Stimulated activated CD8-positive, alpha-beta memory T cell treated with anti-CD3 and anti-CD28 coated beads, Interleukin-4, amount 100 ng/mL, for 48 hours (primary cell): ENCODE measurements around the gene ADGRE3.
"Not testable (repeated sequence)": the region's sequence is repeated elsewhere in the genome, so short reads cannot be mapped to it uniquely, and the experiment has no call there.

Experiments
- DNase-seq: peaks from one replicate; pipeline ENCODE4 v3.0.0-alpha.2; 2020

Gene ADGRE3

DNA sequence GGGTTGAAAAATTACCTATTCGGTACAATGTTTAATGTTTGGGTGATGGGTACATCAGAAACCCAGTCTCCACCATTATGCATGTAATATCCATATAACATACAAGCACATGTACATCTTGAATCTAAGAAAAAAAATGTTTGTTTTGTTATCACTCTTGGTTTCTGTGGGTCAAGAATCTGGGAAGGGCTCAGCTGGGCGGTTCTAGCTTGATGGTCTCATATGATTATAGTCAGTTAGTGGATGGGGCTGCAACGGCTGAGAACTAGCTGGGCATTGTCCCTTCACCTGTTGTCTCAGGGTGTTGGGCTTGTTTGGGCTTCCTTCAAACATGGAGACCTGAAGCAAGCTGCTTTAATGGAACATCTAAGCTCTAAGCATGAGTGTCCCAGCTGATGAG lies 4.7 kb downstream of the ADGRE3 start:
- no peak for DNase-seq

DNA sequence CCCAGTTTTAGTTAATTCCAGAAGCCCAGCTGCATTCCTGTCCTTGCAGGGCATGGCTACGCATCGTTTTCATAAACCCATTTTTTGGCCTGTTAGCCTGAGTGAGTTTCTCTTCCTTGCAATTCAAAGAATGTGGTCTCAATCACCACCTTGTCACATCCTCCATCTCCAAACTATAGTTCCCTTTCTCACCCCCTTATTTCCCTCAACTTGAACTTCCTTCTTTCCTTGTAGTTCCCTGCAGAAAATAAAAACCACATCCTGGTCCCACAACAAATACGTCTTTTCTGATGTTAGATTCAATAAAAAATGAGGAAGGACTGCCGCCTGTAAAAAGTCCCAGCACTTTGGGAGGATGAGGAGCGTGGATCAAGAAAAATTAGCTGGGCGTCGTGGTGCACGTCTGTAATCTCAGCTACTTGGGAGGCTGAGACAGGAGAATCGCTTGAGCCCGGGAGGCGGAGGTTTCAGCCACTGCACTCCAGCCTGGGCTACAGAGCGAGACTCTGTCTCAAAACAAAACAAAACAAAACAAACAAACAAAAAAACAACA lies 13.2 kb downstream of the ADGRE3 start:
- no peak for DNase-seq

DNA sequence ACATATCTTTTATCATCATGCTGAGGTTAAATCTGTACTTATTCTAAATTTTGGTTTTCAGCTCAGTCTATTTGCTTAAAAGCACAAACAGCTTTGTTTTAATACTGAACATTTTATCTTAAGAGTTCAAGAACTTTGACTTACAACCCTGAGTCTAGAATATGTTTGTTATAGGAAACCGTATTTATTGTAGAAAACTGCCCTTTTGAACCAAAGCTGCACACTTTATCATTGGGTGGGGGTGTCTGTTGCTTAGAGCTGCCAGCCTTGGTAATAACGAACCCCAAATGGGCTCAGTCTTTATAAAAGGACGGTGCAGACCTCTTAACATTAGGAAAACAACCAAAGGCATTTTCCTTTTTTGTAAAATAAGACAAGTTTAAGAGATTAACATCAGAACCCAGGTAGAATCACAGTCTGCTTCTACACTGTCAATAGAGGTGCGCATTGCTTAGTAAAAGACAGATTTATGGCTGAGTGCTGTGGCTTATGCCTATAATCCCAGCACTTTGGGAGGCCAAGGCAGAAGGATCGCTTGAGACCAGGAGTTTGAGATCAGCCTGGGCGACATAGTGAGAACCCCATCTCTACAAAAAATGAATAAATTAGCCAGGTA lies 14.7 kb downstream of the ADGRE3 start:
- no peak for DNase-seq

DNA sequence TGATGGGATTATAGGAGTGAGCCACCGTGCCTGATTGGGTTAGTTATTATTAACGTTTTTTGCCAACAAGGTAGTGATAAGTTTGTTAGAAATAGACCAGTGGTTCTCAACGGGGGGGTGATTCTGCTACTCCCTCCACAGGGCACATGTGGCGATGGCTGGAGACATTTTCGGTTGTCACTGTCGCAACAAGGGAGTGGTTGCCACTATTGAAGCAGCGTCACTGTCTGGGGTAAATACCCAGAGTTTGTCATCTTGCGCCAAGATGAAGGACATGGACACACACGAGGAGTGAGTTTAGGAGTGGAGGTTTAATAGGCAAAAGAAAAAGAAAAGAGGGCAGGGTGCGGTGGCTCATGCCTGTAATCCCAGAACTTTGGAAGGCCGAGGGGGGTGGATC lies 18.9 kb downstream of the ADGRE3 start:
- DNase-seq: no peak

DNA sequence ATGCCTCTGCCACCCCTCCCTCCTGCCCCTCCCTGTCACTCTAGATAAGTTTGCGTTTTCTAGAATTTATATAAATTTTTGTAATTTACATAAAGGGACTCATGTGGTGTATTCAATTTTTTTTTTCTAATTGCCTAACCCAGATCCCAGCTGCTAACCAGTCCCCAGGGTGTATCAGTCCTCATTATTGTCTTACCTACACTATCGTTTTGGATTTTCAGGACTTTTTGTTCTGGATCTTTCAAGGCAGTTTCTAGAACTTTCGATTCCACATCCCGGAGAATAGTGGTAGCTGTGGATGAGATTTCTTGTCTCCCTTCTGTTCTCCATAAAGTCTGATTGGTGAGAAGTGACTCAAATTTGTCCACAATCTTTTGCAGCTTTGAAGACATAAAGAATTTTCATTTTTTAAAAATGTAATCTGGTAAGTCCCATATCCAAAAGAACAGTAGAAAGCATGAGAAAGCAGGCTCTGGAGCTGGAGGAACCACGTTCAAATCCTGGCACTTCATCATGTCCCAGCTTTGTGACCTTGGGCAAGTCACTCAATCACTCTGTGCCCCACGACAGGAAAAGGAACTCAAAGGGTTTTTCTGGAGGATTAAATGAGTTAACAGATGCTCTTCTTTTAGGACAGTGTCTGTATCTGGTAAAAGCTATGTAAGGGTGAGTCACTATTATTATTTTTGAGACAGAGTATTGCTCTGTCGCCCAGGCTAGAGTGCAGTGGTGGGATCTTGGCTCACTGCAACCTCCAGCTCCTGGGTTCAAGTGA lies 19.7 kb downstream of the ADGRE3 start:
- DNase-seq: no peak

DNA sequence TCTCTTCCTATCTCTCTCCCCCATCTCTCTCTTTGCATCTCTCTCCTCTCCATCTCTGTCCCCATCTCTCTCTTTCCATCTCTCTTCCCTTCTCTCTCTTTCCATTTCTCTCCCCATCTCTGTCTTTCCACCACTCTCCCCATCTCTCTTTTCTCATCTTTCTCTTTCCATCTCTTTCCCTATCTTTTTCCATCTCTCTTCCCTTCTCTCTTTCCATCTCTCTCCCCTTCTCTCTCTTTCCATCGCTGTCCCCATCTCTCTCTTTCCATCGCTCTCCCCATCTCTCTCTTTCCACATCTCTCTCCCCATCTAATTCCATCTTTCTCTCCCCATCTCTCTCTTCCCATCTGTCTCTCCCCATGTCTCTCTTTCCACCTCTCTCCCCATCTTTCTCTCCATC lies 24.5 kb downstream of the ADGRE3 start:
- DNase-seq: no peak

DNA sequence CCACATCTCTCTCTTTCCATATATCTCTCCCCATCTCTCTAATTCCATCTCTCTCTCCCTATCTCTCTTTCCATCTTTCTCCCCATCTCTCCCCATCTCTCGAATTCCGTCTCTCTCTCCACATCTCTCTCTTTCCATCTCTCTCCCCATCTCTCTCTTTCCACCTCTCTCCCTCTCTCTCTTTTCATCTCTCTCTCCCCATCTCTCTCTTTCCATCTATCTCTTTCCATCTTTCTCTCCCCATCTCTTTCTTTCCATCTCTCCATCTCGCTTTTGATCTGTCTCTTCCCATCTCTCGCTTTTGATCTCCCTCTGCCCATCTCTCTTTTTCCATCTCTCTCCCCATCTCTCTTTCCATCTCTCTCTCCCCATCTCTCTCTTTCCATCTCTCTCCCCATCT lies 25.6 kb downstream of the ADGRE3 start:
- DNase-seq: no peak

DNA sequence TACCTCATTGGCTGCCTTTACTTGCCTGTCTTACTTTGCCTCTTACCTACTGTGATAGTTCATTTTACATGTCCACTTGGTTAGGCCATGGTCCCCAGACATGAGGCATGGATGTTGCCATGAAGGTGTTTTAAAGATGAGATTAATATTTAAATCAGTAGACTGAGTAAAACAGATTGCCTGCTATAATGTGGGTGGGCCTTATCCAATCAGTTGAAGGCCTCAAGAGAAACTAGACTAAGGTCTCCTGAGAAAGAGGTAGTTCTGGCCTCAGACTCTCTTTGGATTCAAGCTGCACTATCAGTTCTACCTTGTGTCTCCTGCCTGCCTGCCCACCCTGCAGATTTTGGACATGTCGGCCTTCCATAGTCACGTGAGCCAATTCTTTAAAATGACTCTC lies 26.1 kb downstream of the ADGRE3 start:
- DNase-seq: no peak

DNA sequence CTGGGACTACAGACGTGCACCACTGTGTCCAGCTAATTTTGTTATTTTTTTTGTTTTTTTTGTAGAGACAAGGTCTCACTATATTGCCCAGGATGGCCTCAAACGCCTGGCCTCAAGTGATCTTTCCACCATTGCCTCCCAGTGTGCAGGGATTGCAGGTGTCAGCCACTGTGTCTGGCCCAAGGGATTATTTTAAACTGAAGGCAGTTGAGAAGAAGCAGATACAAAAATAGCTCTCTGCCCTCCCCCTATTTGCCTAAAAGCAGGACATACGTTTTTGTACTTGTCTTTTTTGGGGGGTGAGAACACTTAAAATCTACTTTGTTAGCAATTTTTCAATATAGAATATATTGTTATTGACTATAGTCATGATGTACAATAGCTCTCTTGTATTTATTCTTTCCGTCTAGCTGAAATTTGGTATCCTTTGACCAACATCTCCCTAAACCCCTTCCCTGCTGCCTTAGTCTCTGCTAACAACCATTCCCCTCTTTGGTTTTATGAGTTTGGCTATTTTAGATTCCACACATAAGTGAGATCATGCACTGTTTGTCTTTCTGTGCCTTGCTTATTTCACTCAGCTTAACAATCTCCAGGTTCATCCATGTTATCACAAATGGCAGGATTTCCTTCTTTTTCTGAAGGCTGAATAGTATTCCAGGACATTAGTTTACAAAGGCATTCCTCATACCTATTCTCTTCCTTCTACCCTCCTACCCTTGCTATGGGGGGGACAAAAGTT lies 34.9 kb downstream of the ADGRE3 start:
- no peak for DNase-seq

DNA sequence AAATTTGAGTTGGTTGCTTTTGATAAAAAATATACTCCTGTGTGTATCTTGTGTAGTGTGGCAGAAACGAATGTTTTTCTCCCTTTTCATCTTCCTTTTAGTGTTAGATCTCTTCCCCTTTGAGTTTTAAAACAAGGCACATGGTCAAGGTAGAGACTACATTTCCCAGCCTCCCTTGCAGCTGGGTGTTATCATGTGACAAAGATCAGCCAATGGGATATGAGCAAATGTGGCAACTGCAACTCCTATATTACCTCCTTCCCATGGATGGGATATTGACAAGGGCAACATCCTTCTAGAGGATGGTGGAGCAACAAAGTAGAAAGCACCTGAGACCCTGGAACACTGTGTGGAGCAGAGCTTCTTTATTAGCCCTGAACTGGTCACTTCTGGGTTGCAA lies 42.4 kb downstream of the ADGRE3 start:
- peak; percentile 25 for DNase-seq

DNA sequence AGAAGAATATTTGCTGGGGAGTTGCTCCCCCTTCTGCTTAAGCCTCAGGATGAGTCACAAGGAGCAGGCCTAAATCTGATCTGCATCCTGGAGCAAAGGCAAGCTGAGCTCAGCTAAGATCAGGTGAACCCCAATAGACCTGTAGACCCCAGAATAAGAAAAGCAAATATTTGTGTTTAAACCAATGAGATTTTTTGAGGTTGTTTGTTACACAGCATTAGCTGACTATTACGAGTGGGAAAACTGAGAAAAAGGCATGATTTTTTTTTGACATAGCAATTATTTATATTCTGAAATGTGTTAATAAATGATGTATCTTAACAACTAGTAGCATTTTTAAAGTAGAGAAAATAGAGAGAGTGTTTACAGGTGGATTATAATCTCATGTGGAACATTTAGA lies 45.1 kb downstream of the ADGRE3 start:
- no peak for DNase-seq

DNA sequence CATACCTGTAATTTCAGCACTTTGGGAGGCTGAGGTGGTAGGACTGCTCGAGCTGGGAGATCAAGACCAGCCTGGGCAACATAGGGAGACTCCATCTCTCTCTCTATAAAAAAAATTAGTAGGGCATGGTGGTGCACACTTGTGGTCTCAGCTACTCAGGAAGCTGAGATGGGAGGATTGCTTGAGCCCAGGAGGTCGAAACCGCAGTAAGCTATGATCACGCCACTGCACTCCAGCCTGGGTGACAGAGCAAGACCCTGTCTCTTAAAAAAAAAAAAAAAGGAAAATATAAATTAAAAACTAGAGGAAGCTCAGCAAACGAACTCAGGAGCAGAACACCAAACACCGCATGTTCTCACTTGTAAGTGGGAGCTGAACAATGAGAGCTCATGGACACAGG lies 50.2 kb downstream of the ADGRE3 start:
- DNase-seq: not testable (repeated sequence)

DNA sequence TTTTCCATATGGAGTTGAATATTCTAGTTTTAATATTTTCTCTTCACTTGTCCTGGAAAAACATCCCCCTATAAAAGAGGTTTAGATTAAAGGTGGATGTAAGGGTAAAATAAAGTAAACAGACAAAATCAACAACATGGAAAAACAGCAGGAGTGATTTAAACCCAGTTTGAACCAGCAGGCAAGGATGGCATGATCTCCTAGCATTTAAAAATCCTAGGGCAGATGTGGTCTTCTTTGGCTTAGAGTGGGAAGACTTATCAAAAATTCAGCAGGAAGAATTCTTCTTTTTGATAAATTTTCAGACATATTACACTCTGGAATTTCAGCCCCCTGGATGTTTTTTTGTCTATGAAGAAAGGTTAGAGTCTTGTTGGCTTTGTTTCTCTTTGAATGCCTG lies 55.2 kb downstream of the ADGRE3 start:
- DNase-seq: no peak

DNA sequence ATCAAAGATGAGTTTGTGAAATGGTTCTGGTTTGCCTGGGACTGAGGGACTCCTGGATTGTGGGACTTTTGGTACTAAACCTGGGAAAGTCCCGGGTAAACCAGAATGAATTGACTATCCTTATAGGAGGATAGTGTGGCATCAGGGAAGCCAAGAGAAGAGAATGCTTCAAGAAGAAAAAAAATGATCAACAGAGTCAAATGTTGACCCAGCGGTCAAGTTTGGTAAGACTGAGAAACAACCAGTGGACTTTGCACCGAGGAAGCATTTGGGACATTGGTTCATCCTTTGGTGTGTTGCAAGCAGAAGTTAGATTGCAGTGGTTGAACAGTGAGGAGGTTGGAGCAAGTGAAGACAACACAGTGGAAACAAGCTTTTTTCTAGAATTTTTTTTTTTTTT lies 58.2 kb downstream of the ADGRE3 start:
- no peak for DNase-seq

DNA sequence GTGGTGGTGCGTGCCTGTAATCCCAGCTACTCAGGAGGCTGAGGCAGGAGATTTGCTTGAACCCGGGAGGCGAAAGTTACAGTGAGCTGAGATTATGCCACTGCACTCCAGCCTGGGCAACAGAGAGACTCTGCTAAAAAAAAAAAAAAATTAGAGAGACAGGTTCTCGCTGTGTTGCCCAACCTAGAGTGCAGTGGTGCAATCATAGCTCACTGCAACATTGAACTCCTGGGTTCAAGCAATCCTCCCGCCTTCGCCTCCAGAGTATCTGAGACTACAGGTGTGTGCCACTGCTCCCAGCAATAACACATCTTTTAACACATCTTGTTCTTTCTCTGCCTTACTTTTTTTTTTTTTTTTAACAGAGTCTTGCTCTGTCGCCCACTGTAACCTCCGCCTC lies 59.0 kb downstream of the ADGRE3 start:
- no peak for DNase-seq

DNA sequence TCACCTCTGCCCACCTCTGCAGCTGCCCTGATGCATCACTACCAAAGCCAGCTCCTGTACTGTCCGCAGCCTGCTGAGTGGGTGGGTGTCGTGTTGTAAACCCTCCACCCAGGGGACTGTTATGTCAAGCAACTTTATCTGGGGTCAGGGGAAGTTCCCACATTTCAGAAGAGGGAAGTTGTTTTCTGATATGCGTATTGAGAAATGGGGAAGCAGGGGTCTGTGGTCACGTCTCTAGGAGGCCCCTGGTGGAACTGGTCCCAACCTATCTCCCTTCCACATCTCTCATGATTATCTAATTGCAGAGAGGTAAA lies 60.6 kb downstream of the ADGRE3 start:
- no peak for DNase-seq

DNA sequence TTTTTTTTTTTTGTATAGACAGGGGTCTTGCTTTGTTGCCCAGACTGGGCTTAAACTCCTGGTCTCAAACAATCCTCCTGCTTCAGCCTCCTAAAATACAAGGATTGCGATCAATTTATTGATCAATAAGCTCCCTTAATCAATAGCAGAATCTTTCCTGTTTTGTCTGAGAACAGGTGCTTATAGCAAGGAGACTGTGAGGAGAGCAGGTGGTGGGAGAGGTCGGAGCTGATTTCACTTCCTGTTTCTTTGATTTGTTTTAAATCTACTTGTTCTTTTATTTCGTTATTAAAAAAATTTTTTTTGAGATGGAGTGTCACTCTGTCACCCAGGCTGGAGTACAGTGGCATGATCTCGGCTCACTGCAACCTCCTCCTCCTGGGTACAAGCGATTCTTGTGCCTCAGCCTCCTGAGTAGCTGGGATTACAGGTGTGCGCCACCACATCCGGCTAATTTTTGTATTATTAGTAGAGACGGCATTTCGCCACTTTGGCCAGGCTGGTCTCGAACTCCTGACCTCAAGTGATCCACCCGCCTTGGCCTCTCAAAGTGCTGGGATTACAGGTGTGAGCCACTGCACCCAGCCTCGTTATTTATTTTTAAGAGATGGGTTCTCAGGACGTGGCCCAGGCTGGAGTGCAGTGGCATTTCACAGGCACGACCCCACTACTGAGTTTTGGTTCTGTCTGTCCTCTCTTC lies 61.1 kb downstream of the ADGRE3 start:
- not testable (repeated sequence) for DNase-seq

DNA sequence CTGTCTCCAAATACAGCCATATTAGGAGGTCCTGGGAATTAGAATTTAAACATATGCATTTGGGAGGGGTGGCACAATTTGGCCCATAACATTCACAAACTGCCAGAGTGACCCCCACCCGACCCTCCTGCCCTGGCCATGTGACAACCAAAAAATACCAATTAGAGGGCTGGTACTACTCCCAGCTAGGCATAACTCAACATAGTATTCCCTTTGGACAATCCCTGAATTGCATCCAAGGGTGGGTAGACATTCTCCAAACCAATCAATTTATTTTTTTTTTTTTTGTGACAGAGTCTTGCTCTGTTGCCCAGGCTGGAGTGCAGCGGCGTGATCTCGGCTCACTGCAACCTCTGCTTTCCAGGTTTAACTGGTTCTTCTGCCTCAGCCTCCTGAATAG lies 62.0 kb downstream of the ADGRE3 start:
- DNase-seq: no peak

DNA sequence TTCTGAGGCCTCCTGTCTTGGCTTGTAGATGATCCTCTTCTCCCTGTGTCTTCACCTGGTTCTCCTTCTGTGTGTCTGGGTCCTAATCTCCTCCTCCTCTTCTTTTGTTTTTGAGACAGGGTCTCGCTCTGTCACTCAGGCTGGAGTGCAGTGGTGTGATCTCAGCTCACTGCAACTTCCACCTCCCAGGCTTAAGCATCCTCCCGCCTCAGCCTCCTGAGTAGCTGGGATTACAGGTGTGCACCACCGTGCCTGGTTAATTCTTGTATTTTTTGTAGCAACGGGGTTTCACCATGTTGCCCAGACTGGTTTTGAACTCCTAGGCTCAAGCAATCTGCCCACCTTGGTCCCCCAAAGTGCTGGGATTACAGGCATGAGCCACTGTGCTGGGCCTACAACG lies 62.4 kb downstream of the ADGRE3 start:
- DNase-seq: not testable (repeated sequence)

DNA sequence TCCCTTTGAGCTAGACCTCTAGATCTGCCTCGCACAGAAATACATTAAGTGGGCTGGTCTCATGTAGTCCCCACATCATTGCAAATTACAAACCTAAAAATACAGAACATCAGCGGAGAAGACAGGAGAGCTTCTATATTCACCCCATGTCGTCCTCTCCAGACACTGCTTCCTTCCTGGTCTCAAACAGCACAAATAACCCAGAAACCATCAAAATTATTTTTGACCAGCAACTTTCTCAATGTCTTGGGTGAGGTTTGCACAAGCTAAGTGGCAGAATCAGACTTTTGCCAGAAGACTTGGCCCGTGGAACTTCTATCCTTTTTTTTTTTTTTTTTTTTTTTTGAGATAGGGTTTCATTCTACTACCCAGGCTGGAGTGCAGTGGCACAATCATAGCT lies 63.6 kb downstream of the ADGRE3 start:
- no peak for DNase-seq

DNA sequence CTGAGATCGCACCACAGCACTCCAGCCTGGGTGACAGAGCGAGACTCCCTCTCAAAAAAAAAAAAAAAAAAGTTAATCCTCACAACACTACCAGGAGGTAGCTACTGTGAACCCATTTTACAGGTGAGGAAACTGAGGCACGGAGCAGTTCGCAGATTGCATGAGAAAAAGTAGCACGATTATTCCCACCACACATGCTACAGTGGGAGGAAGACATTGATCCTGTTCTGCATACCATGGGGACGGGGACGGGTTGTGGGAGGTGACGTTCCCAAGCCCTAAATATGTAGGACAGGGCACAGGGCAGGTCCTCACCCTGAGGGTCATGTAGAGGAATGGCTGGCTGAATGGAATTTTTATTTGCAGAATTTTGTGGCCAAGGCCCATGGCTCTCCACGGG lies 68.0 kb downstream of the ADGRE3 start:
- DNase-seq: no peak

DNA sequence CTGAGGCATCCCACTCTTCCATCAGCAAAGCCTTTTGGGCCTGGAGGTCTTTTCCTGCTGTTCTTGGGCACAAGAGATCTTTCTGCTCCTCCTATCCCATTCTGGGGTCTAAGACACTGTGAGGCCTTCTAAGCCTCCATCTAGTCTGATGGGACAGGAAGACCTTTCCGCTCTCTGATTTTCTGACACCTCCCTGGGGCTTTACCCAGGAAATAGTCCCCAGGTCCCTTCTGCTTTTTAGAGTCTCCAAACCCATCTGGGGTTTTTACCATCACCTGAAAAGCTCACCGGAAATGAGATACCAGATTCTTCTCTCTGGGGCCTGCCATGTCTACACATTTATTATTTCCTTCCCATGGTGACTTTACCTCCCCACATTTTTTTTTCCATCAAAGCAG lies 70.7 kb downstream of the ADGRE3 start:
- DNase-seq: no peak

DNA sequence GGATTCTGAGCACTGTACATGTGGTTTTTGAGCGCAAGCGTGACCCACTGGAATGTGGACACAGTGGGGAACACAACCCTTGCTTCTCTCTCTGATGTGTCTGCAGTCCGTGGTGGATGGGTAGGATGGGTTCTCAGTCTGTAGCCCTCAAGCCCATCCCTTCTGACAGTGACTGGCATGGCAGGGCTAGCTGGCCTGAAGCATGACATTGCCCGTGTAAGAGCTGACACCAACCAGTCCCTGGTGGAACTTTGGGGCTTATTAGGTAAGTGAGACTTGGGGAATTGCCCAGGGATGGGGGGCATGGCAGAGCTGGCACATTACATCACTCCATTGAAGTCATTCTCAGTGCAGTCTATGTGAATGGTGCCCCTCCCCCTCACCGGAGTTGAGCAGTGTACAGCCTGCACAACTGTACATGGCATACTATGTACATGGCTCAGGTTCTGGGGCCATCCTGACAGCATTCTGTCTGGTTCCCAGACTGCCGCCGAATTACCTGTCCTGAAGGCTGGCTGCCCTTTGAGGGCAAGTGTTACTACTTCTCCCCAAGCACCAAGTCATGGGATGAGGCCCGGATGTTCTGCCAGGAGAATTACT lies 75.0 kb downstream of the ADGRE3 start:
- DNase-seq: no peak
